H1 (cell line): ENCODE data around the gene HS6ST3. TPM values are rescaled to one million over a fixed set of nuclear protein-coding genes. Genes with fewer than 3 reads are reported as not detected.

Experiments
- CTCF ChIA-PET: fragments of 300-600 bp; sonication (Branson Sonifier 250); formaldehyde crosslinking; loops from one replicate; lab custom pipeline; 2021; ENCODE audit not compliant: partially characterized antibody; lab: Charles Lee
- POLR2A ChIA-PET: fragments of 300-600 bp; sonication (Branson Sonifier 250); formaldehyde crosslinking; loops from one replicate; lab custom pipeline; 2021; ENCODE audit warnings: inconsistent platforms; ENCODE audit not compliant: partially characterized antibody; lab: Charles Lee
- DNase-seq, 2 experiments: peaks; one replicate each; pipeline versions ENCODE4 v3.0.0 to v3.0.0-alpha.2; 2010 to 2022; ENCODE audit warnings: low spot score in 2 of 2, low read depth in 1 of 2, mixed read lengths in 1 of 2
- FAIRE-seq: peaks from 2 replicates; lab custom pipeline; 2011; peaks lifted over from hg19 to GRCh38; lab: Jason Lieb, UNC
- H2AFZ ChIP-seq: 2 replicates; pipeline ENCODE4 v1.8.1; 2012; ENCODE audit warnings: low read length, inconsistent platforms
- H2AK5ac ChIP-seq: 2 replicates; pipeline ENCODE4 v1.6.1; 2013; ENCODE audit warnings: low read depth, low read length
- H2BK120ac ChIP-seq: replicated peaks from 2 replicates; pipeline ENCODE3; 2013; ENCODE audit warnings: low read depth, low read length, inconsistent platforms
- H2BK12ac ChIP-seq: 2 replicates; pipeline ENCODE4 v1.6.1; 2013; ENCODE audit warnings: low read depth, low read length
- H2BK15ac ChIP-seq: 2 replicates; pipeline ENCODE4 v1.6.1; 2013; ENCODE audit warnings: low read length
- H2BK20ac ChIP-seq: 2 replicates; pipeline ENCODE4 v1.6.1; 2013; ENCODE audit warnings: low read length
- H2BK5ac ChIP-seq: 2 replicates; pipeline ENCODE4 v1.6.1; 2013; ENCODE audit warnings: low read depth, low read length
- H3K14ac ChIP-seq: 2 replicates; pipeline ENCODE4 v1.6.1; 2013; ENCODE audit warnings: inconsistent platforms; ENCODE audit not compliant: insufficient read length
- H3K18ac ChIP-seq: 2 replicates; pipeline ENCODE4 v1.6.1; 2013; ENCODE audit warnings: low read length; ENCODE audit errors: extremely low read depth
- H3K23ac ChIP-seq: 2 replicates; pipeline ENCODE4 v1.6.1; 2013; ENCODE audit warnings: inconsistent platforms; ENCODE audit not compliant: insufficient read length
- H3K23me2 ChIP-seq: 2 replicates; pipeline ENCODE4 v1.6.1; 2013; ENCODE audit warnings: low read depth, low read length
- H3K27ac ChIP-seq: 2 replicates; pipeline ENCODE4 v1.6.1; 2011; ENCODE audit warnings: low read depth, low read length, inconsistent platforms
- H3K27me3 ChIP-seq, 4 experiments: replicated peaks in 1 of 4; 1 replicate in 1 of 4; 2 replicates in 3 of 4; pipeline versions ENCODE4 v1.6.1 to v1.8.1; 2011 to 2013; ENCODE audit warnings: low read length in 3 of 4, mild to moderate bottlenecking in 3 of 4, inconsistent platforms in 2 of 4, mixed read lengths in 2 of 4, moderate library complexity in 1 of 4; ENCODE audit not compliant: control insufficient read depth in 3 of 4, insufficient read depth in 3 of 4; ENCODE audit errors: extremely low read depth in 1 of 4
- H3K36me3 ChIP-seq, 4 experiments: 2 replicates each; pipeline versions ENCODE4 v1.6.1 to v1.8.1; 2011 to 2013; ENCODE audit warnings: mild to moderate bottlenecking in 4 of 4, low read length in 3 of 4, moderate library complexity in 2 of 4, control low read depth in 1 of 4, inconsistent platforms in 1 of 4; ENCODE audit not compliant: insufficient read depth in 4 of 4, control insufficient read depth in 2 of 4
- H3K4ac ChIP-seq: replicated peaks from 2 replicates; pipeline ENCODE3; 2013; ENCODE audit warnings: low read length, low read depth, mixed read lengths, inconsistent platforms; ENCODE audit not compliant: insufficient read length
- H3K4me1 ChIP-seq, 4 experiments: replicated peaks in 1 of 4; 1 replicate in 1 of 4; 2 replicates in 3 of 4; pipeline versions ENCODE4 v1.6.1 to v1.8.1; 2011 to 2013; ENCODE audit warnings: low read length in 3 of 4, inconsistent platforms in 2 of 4, mixed read lengths in 1 of 4; ENCODE audit not compliant: insufficient read depth in 4 of 4, control insufficient read depth in 3 of 4
- H3K4me2 ChIP-seq, 2 experiments: 2 replicates each; pipeline versions ENCODE4 v1.6.1 to v1.8.1; 2011 to 2013; ENCODE audit warnings: low read depth in 2 of 2, low read length in 2 of 2, control low read depth in 1 of 2, inconsistent platforms in 1 of 2, mild to moderate bottlenecking in 1 of 2; ENCODE audit not compliant: insufficient read depth in 1 of 2
- H3K4me3 ChIP-seq, 4 experiments: fragments of 200-600, 300-600 bp in 1 of 4; sonication (generic), shearing (Covaris generic), sonication (Bioruptor Twin) in 1 of 4; 2 replicates each; pipeline versions ENCODE4 v1.5.1 to v1.8.1; 2011 to 2016; ENCODE audit warnings: low read length in 4 of 4, low read depth in 3 of 4, control low read depth in 2 of 4, inconsistent platforms in 2 of 4, mild to moderate bottlenecking in 2 of 4, mixed read lengths in 1 of 4, moderate library complexity in 1 of 4; ENCODE audit not compliant: insufficient read depth in 2 of 4; ENCODE audit errors: extremely low read depth in 1 of 4
- H3K56ac ChIP-seq: replicated peaks from 2 replicates; pipeline ENCODE3; 2013; ENCODE audit warnings: low read depth, mild to moderate bottlenecking, mixed read lengths, low read length, inconsistent platforms; ENCODE audit not compliant: insufficient read length
- H3K79me1 ChIP-seq: 2 replicates; pipeline ENCODE4 v1.6.1; 2013; ENCODE audit warnings: low read depth, low read length, control low read depth
- H3K79me2 ChIP-seq, 2 experiments: 2 replicates each; pipeline versions ENCODE4 v1.6.1 to v1.8.1; 2012 to 2013; ENCODE audit warnings: low read length in 2 of 2, mild to moderate bottlenecking in 2 of 2, inconsistent platforms in 1 of 2; ENCODE audit not compliant: insufficient read depth in 2 of 2, control insufficient read depth in 1 of 2
- H3K9ac ChIP-seq, 4 experiments: replicated peaks in 1 of 4; 1 replicate in 1 of 4; 2 replicates in 3 of 4; pipeline versions ENCODE4 v1.6.1 to v1.8.1; 2011 to 2013; ENCODE audit warnings: low read depth in 3 of 4, low read length in 3 of 4, control low read depth in 2 of 4, mild to moderate bottlenecking in 2 of 4, moderate library complexity in 2 of 4, inconsistent platforms in 1 of 4; ENCODE audit errors: extremely low read depth in 1 of 4
- H3K9me3 ChIP-seq, 2 experiments: 2 replicates each; pipeline versions ENCODE4 v1.6.1 to v1.8.1; 2012 to 2013; ENCODE audit warnings: mild to moderate bottlenecking in 2 of 2, moderate library complexity in 2 of 2, control low read depth in 1 of 2, inconsistent platforms in 1 of 2, low read depth in 1 of 2, low read length in 1 of 2, mixed read lengths in 1 of 2; ENCODE audit not compliant: insufficient read depth in 2 of 2
- H4K20me1 ChIP-seq, 2 experiments: replicated peaks in 1 of 2; 2 replicates each; pipeline versions ENCODE3 to v1.8.1; 2011 to 2013; ENCODE audit warnings: inconsistent platforms in 2 of 2, low read length in 2 of 2, mild to moderate bottlenecking in 1 of 2; ENCODE audit not compliant: insufficient read depth in 2 of 2, control insufficient read depth in 1 of 2
- H4K5ac ChIP-seq: 2 replicates; pipeline ENCODE4 v1.6.1; 2013; ENCODE audit warnings: low read length, low read depth, mixed read lengths, inconsistent platforms; ENCODE audit not compliant: insufficient read length
- H4K8ac ChIP-seq: 2 replicates; pipeline ENCODE4 v1.8.0; 2013; ENCODE audit warnings: mild to moderate bottlenecking, moderate library complexity, low read length, inconsistent platforms; ENCODE audit not compliant: insufficient read depth; ENCODE audit errors: extremely low read depth
- H4K91ac ChIP-seq: replicated peaks from 2 replicates; pipeline ENCODE3; 2013; ENCODE audit warnings: low read length, mixed read lengths, inconsistent platforms; ENCODE audit not compliant: insufficient read length
- ASH2L ChIP-seq: fragments of 200-600, 300-600 bp; sonication (generic); IDR thresholded peaks from one replicate; pipeline ENCODE4 v1.7.1; 2017; ENCODE audit warnings: low read length
- CHD1 ChIP-seq: IDR thresholded peaks from 2 replicates; pipeline ENCODE4 v1.6.1; 2012; ENCODE audit warnings: low read depth, low read length, improper control_type of control experiment
- EGR1 ChIP-seq: IDR thresholded peaks from 2 replicates; pipeline ENCODE4 v1.6.1; 2011; ENCODE audit warnings: low read depth, low read length, borderline replicate concordance
- EZH2 ChIP-seq: fragments of 200-600 bp; sonication (generic); IDR thresholded peaks from 2 replicates; pipeline ENCODE4 v1.7.1; 2012; ENCODE audit warnings: low read depth, mild to moderate bottlenecking, moderate library complexity, low read length, inconsistent platforms; ENCODE audit not compliant: severe bottlenecking
- GABPA ChIP-seq: IDR thresholded peaks from 2 replicates; pipeline ENCODE4 v1.6.1; 2011; ENCODE audit warnings: mild to moderate bottlenecking, low read length, moderate library complexity, borderline replicate concordance; ENCODE audit not compliant: insufficient read depth
- KDM1A ChIP-seq: fragments of 200-600, 300-600 bp; sonication (generic); IDR thresholded peaks from 2 replicates; pipeline ENCODE4 v1.7.1; 2016; ENCODE audit warnings: mild to moderate bottlenecking, low read length, borderline replicate concordance
- NANOG ChIP-seq: IDR thresholded peaks from 2 replicates; pipeline ENCODE4 v1.6.1; 2011; ENCODE audit warnings: low read length, low read depth, mild to moderate bottlenecking, inconsistent platforms; ENCODE audit not compliant: insufficient read depth, poor library complexity, severe bottlenecking
- POLR2A ChIP-seq, 2 experiments: IDR thresholded peaks; 1 replicate in 1 of 2; 2 replicates in 1 of 2; pipeline ENCODE4 v1.6.1; 2011; ENCODE audit warnings: low read depth in 2 of 2, low read length in 2 of 2, mild to moderate bottlenecking in 2 of 2; ENCODE audit errors: control extremely low read depth in 1 of 2
- POU5F1 ChIP-seq: IDR thresholded peaks from 2 replicates; pipeline ENCODE4 v1.6.1; 2011; ENCODE audit warnings: low read depth, mild to moderate bottlenecking, low read length, moderate library complexity
- RXRA ChIP-seq: IDR thresholded peaks from 2 replicates; pipeline ENCODE4 v1.6.1; 2011; ENCODE audit warnings: low read depth, mild to moderate bottlenecking, low read length, moderate library complexity; ENCODE audit not compliant: insufficient read depth
- TBP ChIP-seq: IDR thresholded peaks from 2 replicates; pipeline ENCODE4 v1.6.1; 2011; ENCODE audit warnings: low read depth, low read length, improper control_type of control experiment
- TEAD4 ChIP-seq: IDR thresholded peaks from 2 replicates; pipeline ENCODE4 v1.6.1; 2012; ENCODE audit warnings: low read depth, low read length, inconsistent platforms, mixed read lengths
- YY1 ChIP-seq: IDR thresholded peaks from 2 replicates; pipeline ENCODE4 v1.6.1; 2011; ENCODE audit warnings: low read depth, mild to moderate bottlenecking, low read length
- WGBS, 2 experiments: shearing (Covaris generic) in 1 of 2; methylation state at CpG; one replicate each; pipeline versions ENCODE4 v1.1.6 to v1.1.7; 2013 to 2015; ENCODE audit warnings: low lambda C conversion rate in 2 of 2, mixed read lengths in 2 of 2, inconsistent platforms in 1 of 2, low coverage in 1 of 2, missing lambda C conversion rate in 1 of 2; ENCODE audit not compliant: insufficient replicate concordance in 2 of 2, insufficient coverage in 1 of 2, insufficient read length in 1 of 2; ENCODE audit errors: extremely low coverage in 1 of 2, missing lambda C conversion rate in 1 of 2; 5-methylcytosine and 5-hydroxymethylcytosine counted together
- polyA plus RNA-seq, 7 experiments: library from polyadenylated mRNA; depleted of rRNA in 3 of 7; stranded (reverse) in 5 of 7; unstranded in 2 of 7; fragments of >200 nt in 5 of 7; fragments of 200-250 nt in 2 of 7; gene quantifications; 1 replicate in 5 of 7; 2 replicates in 1 of 7; 4 replicates in 1 of 7; pipeline versions ENCODE4 v1.2.1 to v1.2.3, GENCODE V29; 2011 to 2013; ENCODE audit warnings: missing spikeins in 2 of 7, mixed read lengths in 2 of 7
- total RNA-seq: library from RNA; stranded (reverse); fragmentation: NEBNext Ultra II Directional; extraction: Animal tissue kit (Norgen Biotek cat#: 25700); gene quantifications from 2 replicates; pipeline ENCODE4 v1.2.1, GENCODE V29; 2021

HS6ST3 gene
- total and polyA plus RNA-seq, 2 of the 8 experiments (the other 6 are each of a cell fraction or from before 2014, with no cell fraction given) = 0.45 to 1.2 TPM

DNA sequence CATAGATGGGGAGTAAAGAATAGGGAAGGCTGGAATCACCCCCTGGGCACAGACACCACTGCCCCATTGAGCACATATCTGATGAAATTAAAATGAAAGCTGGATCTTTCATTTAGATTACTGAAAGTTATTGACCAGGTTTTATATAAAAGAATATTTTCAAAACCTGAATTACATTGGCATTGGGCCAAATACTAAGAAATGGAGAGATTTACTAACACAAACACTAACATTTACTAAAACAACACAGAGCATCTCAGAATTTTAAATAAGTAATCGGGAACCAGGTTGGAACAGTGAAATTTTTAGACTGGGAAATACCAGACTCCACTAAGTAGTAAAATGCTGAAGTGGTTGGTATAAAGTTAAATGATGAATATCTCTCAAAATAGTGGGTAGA lies 88.9 kb downstream of the HS6ST3 start:
- no peaks in the 10 kb centered on the region for H3K23me2 ChIP-seq
- 90% methylated on average over 1 of the region's 1 CpG; no CpG with 5 or more reads in 1 of the 2 experiments for WGBS, 2 experiments
- no peak overlapping the region for H3K27ac ChIP-seq
- no peak overlapping the region for H2BK12ac ChIP-seq
- H2AK5ac ChIP-seq = no peak overlapping the region
- no peaks in the 10 kb centered on the region for H3K27me3 ChIP-seq
- H4K20me1 ChIP-seq = no peaks in the 10 kb centered on the region
- H2AFZ ChIP-seq = no peak overlapping the region
- H3K56ac ChIP-seq = no peak overlapping the region
- no peaks in the 10 kb centered on the region for H3K79me1 ChIP-seq
- no peak overlapping the region for H3K4me2 ChIP-seq
- H3K4me1 ChIP-seq = no peaks in the 10 kb centered on the region
- no peak overlapping the region for H3K9ac ChIP-seq
- H3K4me3 ChIP-seq = no peak overlapping the region
- no peak overlapping the region for H3K23ac ChIP-seq
- no peaks in the 10 kb centered on the region for H3K79me2 ChIP-seq
- H3K4ac ChIP-seq = no peak overlapping the region
- no peak for DNase-seq
- POLR2A ChIA-PET = interaction anchor here (1.2 kb wide), 1 partner anchor 297 kb away, joined by 4 read pairs; no protein-coding TSS in a partner anchor
- no peak overlapping the region for H4K8ac ChIP-seq
- FAIRE-seq = no peak
- H3K36me3 ChIP-seq = no peaks in the 10 kb centered on the region
- no peak for TF ChIP-seq TEAD4
- no peak for TF ChIP-seq POU5F1
- TF ChIP-seq GABPA = no peak
- no peak for TF ChIP-seq EZH2
- no peak for TF ChIP-seq YY1
- TF ChIP-seq KDM1A = no peak
- TF ChIP-seq NANOG = no peak
- no peak for TF ChIP-seq ASH2L
- no peak for TF ChIP-seq TBP
- TF ChIP-seq POLR2A (IDR thresholded peaks at IDR 0.05; ENCODE audit: control extremely low read depth in 1 of 2, low read depth in 2 of 2, low read length in 2 of 2) = no peak
- TF ChIP-seq EGR1 = no peak
- no peak for TF ChIP-seq CHD1
- no peak for TF ChIP-seq RXRA
- H3K14ac ChIP-seq = no peak overlapping the region
- H4K91ac ChIP-seq = no peak overlapping the region
- no peak overlapping the region for H2BK15ac ChIP-seq
- CTCF ChIA-PET = interaction anchor here (1.3 kb wide), 1 partner anchor 19 kb away, joined by 3 read pairs; no protein-coding TSS in a partner anchor
- no peak overlapping the region for H2BK20ac ChIP-seq
- no peak overlapping the region for H2BK120ac ChIP-seq
- no peak overlapping the region for H4K5ac ChIP-seq
- no peak overlapping the region for H2BK5ac ChIP-seq
- no peak overlapping the region for H3K18ac ChIP-seq
- no peaks in the 10 kb centered on the region for H3K9me3 ChIP-seq
